HG03025 (cell line): ENCODE measurements around the gene MUS81.
A peak's percentile ranks its signal among the peaks of the same experiment; 100 is the strongest.

Source experiments
- ATAC-seq: cut with Tn5 transposase; IDR thresholded peaks from one replicate; pipeline ENCODE4 v1.9.1; 2021; ENCODE audit warnings: mild to moderate bottlenecking, moderate library complexity; ENCODE audit not compliant: unreplicated experiment, low FRiP score

MUS81 gene

GRCh38 chr11:65870706-65871681 lies 10.8 kb downstream of the MUS81 start:
- no peak for ATAC-seq

- no peak for ATAC-seq
Measured at GRCh38 chr11:65871811-65872548, 11.7 kb downstream of the MUS81 start.

GRCh38 chr11:65872586-65873317 lies 12.5 kb downstream of the MUS81 start, which contains the start of gene EFEMP2:
Gene EFEMP2, minus strand, starts transcription at chr11:65872800. Its CDS starts 446 bp downstream, at chr11:65872354.
- ATAC-seq, result no peak

- ATAC-seq, result peak; percentile 65
Measured at GRCh38 chr11:65873318-65874156, 13.3 kb downstream of the MUS81 start.

- ATAC-seq, result no peak
Measured at GRCh38 chr11:65879617-65880016, 19.4 kb downstream of the MUS81 start, which contains the start of gene CTSW. Gene CTSW, plus strand, starts transcription at chr11:65879837. Its CDS starts 18 bp downstream, at chr11:65879855.

GRCh38 chr11:65880027-65880426 lies 19.8 kb downstream of the MUS81 start:
- ATAC-seq, result no peak

- ATAC-seq, result no peak
Measured at GRCh38 chr11:65880844-65881421, 20.7 kb downstream of the MUS81 start.

GRCh38 chr11:65882120-65883057 lies 22.2 kb downstream of the MUS81 start:
- ATAC-seq, result no peak

GRCh38 chr11:65883058-65883761 lies 23.0 kb downstream of the MUS81 start:
- no peak for ATAC-seq

- ATAC-seq, result no peak
Measured at GRCh38 chr11:65883786-65884715, 23.8 kb downstream of the MUS81 start.

GRCh38 chr11:65884716-65885092 lies 24.5 kb downstream of the MUS81 start:
- ATAC-seq, result no peak

GRCh38 chr11:65885231-65885630 lies 25.0 kb downstream of the MUS81 start:
- no peak for ATAC-seq

GRCh38 chr11:65885808-65886536 lies 25.7 kb downstream of the MUS81 start:
- no peak for ATAC-seq

- ATAC-seq, result no peak
Measured at GRCh38 chr11:65886826-65887722, 26.8 kb downstream of the MUS81 start.

- no peak for ATAC-seq
Measured at GRCh38 chr11:65887723-65888162, 27.5 kb downstream of the MUS81 start.
